A673 (cell line): ENCODE results near the gene ASB3. TPM values are rescaled to one million over a fixed set of nuclear protein-coding genes. Genes with fewer than 3 reads are reported as not detected.

Experiments used
- BruUV-seq: library from RNA; stranded (reverse); fragments of 400-500 nt; replicated peaks from 2 replicates; lab custom pipeline; 2021; lab: Mats Ljungman, UMichigan
- CTCF ChIA-PET: fragments of 300-600 bp; sonication (Branson Sonifier 250); formaldehyde crosslinking; loops from one replicate; lab custom pipeline; 2022; ENCODE audit warnings: antibody characterized with exemption; lab: Charles Lee
- POLR2A ChIA-PET: fragments of 300-600 bp; sonication (Branson Sonifier 250); formaldehyde crosslinking; loops from one replicate; lab custom pipeline; 2022; ENCODE audit warnings: antibody characterized with exemption; ENCODE audit not compliant: low non-redundant PET; lab: Charles Lee
- DNase-seq: peaks from one replicate; pipeline ENCODE4 v3.0.0-alpha.2; 2015; ENCODE audit warnings: low spot score
- H3K27ac ChIP-seq: fragments of 200-600 bp; sonication (generic); 2 replicates; pipeline ENCODE4 v1.5.1; 2016; ENCODE audit warnings: mixed run types, low read depth, mild to moderate bottlenecking, mixed read lengths, antibody characterized with exemption, low read length; ENCODE audit not compliant: poor library complexity, severe bottlenecking
- H3K27me3 ChIP-seq: fragments of 200-600 bp; sonication (generic); replicated peaks from 2 replicates; pipeline ENCODE4 v1.6.1; 2017; ENCODE audit warnings: mixed run types, low read depth, mild to moderate bottlenecking, mixed read lengths, antibody characterized with exemption, low read length; ENCODE audit not compliant: insufficient read depth, poor library complexity
- H3K36me3 ChIP-seq: fragments of 200-600 bp; sonication (generic); 2 replicates; pipeline ENCODE4 v1.6.1; 2016; ENCODE audit warnings: mixed run types, mild to moderate bottlenecking, mixed read lengths, antibody characterized with exemption, low read length; ENCODE audit not compliant: insufficient read depth, poor library complexity, severe bottlenecking
- H3K4me1 ChIP-seq: fragments of 200-600 bp; sonication (generic); 2 replicates; pipeline ENCODE4 v1.6.1; 2017; ENCODE audit warnings: mixed run types, mild to moderate bottlenecking, mixed read lengths, antibody characterized with exemption, low read length; ENCODE audit not compliant: insufficient read depth, poor library complexity, severe bottlenecking
- H3K4me3 ChIP-seq: fragments of 200-600 bp; sonication (generic); 2 replicates; pipeline ENCODE4 v1.5.1; 2016; ENCODE audit warnings: low read depth, mixed run types, mild to moderate bottlenecking, mixed read lengths, low read length; ENCODE audit not compliant: poor library complexity, severe bottlenecking
- H3K9me3 ChIP-seq: fragments of 200-600 bp; sonication (generic); 2 replicates; pipeline ENCODE4 v1.6.1; 2016; ENCODE audit warnings: mixed run types, low read depth, mild to moderate bottlenecking, mixed read lengths, antibody characterized with exemption, low read length; ENCODE audit not compliant: poor library complexity, severe bottlenecking
- EZH2 ChIP-seq: fragments of 200-600 bp; sonication (generic); IDR thresholded peaks from 2 replicates; pipeline ENCODE4 v1.6.1; 2017; ENCODE audit warnings: borderline replicate concordance, low read depth, mild to moderate bottlenecking, mixed read lengths, antibody characterized with exemption, low read length; ENCODE audit not compliant: poor library complexity, severe bottlenecking
- intact Hi-C: fragments of 100-400 bp; cut with micrococcal nuclease; formaldehyde crosslinking; loops from one replicate; pipeline ENCODE4 v1.10.0; 2022; ENCODE audit not compliant: unreplicated experiment
- total RNA-seq: library from RNA; stranded (reverse); gene quantifications from 2 replicates; pipeline ENCODE4 v1.2.3, GENCODE V29; 2021
- TF ChIP-seq, protein P1 (sequence below): fragments of 300-800, 200-600 bp; sonication (generic); conservative IDR thresholded peaks from 2 replicates; pipeline ENCODE4 v1.5.1; 2017; ENCODE audit warnings: low read depth, mild to moderate bottlenecking, antibody characterized with exemption, low read length, moderate library complexity, mixed read lengths

Gene ASB3
- total RNA-seq, 1 experiment from 2014 or later: 18.7 TPM

- no TSS peak for BruUV-seq
- H3K4me3 ChIP-seq: no peak overlapping the region
- no peaks in the 10 kb centered on the region for H3K4me1 ChIP-seq
- H3K27me3 ChIP-seq: no peaks in the 10 kb centered on the region
- TF ChIP-seq EZH2: no peak
- TF ChIP-seq, protein P1, sequence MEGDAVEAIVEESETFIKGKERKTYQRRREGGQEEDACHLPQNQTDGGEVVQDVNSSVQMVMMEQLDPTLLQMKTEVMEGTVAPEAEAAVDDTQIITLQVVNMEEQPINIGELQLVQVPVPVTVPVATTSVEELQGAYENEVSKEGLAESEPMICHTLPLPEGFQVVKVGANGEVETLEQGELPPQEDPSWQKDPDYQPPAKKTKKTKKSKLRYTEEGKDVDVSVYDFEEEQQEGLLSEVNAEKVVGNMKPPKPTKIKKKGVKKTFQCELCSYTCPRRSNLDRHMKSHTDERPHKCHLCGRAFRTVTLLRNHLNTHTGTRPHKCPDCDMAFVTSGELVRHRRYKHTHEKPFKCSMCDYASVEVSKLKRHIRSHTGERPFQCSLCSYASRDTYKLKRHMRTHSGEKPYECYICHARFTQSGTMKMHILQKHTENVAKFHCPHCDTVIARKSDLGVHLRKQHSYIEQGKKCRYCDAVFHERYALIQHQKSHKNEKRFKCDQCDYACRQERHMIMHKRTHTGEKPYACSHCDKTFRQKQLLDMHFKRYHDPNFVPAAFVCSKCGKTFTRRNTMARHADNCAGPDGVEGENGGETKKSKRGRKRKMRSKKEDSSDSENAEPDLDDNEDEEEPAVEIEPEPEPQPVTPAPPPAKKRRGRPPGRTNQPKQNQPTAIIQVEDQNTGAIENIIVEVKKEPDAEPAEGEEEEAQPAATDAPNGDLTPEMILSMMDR: no peak
- H3K9me3 ChIP-seq: no peaks in the 10 kb centered on the region
- intact Hi-C loops: no loop called here
- ChIA-PET POLR2A (no interaction called here), CTCF (no interaction called here)
- H3K36me3 ChIP-seq: no peaks in the 10 kb centered on the region
- H3K27ac ChIP-seq: no peak overlapping the region
- no peak for DNase-seq
Observed at GRCh38 chr2:53711271-53711780, 75.4 kb downstream of the ASB3 start.

DNA sequence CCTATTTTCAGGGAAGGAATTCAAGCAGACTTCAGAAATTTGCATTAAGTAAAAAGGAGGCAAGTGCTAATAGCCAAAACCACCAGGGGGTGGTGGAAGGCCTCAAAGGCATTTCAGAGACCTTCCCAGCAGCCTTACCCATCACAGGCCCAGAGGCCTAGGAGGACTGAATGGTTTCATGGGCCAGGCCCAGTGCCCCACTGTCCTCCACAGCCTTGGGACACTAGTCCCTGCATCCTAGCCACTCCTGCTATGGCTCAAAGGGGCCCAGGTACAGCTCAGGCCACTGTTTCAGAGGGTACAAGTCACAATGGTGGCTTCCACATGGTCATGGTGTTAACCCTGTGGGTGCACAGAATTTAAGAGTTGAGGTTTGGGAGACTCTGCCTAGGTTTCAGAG, 77.8 kb downstream of the ASB3 start:
- BruUV-seq: no TSS peak
- Histone ChIP-seq H3K27me3 (no peaks in the 10 kb centered on the region), H3K4me1 (no peaks in the 10 kb centered on the region), H3K4me3 (no peak overlapping the region), H3K9me3 (no peaks in the 10 kb centered on the region), H3K27ac (no peak overlapping the region), H3K36me3 (no peaks in the 10 kb centered on the region)
- intact Hi-C loops: no loop called here
- TF ChIP-seq, protein P1: no peak
- no peak for TF ChIP-seq EZH2
- CTCF ChIA-PET: no interaction called here
- DNase-seq: no peak
- POLR2A ChIA-PET: no interaction called here

DNA sequence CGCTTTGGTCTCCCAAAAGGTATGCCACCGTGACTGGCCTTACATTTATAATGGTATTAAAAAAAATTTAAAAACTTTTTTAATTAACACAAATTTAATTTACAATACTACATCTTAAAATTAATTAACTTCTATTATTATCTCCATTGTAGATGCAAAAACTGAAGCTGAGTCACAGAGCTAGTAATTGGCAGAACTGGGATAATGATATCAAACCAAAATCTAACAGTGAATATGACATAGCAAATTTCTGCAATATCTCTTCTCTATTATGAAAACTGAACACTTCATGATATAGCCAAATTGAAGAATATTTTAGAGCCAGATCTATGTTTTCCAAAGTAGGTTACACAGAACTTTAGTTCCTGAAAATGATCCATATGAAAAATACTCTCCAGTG, 85.5 kb downstream of the ASB3 start:
- CTCF ChIA-PET: interaction anchor here (0.7 kb wide), 1 partner anchor 176 kb away, joined by 5 read pairs; no protein-coding TSS in a partner anchor
- no TSS peak for BruUV-seq

More for the DNA sequence above, 85.5 kb downstream of the ASB3 start:
- no peak for TF ChIP-seq EZH2
- TF ChIP-seq, protein P1: no peak
- H3K36me3 ChIP-seq: no peaks in the 10 kb centered on the region
- POLR2A ChIA-PET: no interaction called here
- H3K4me3 ChIP-seq: no peak overlapping the region
- intact Hi-C loops: no loop called here
- H3K27ac ChIP-seq: no peak overlapping the region
- no peaks in the 10 kb centered on the region for H3K4me1 ChIP-seq
- H3K9me3 ChIP-seq: no peaks in the 10 kb centered on the region
- no peak for DNase-seq
- H3K27me3 ChIP-seq: no peaks in the 10 kb centered on the region
